ENCODE measurements around the gene ZNF417. TPM values are rescaled to one million over a fixed set of nuclear protein-coding genes. Genes with fewer than 3 reads are reported as not detected.

ZNF417 gene
- total RNA-seq, 1 experiment from 2014 or later: 22.2 TPM

DNA sequence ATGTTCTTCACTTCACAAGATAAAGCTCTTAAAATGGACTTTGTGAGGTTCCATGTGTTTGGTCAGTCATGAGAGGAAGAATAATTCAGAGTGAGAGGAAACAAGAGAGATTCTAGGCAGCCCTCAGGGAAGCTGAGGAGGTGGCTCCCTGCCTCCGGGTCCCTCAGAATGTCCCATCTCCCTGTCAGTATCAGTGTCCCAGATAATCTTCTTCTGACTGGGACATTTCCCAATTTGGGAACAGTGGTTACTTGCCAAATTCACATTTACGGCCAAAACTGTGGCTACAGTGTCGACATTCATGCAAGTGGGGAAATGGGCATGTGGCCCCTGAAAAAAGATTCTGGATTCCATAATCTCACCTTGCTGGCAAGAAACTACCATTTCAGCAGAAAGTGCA lies 9.0 kb downstream of the ZNF417 start:
- no peaks in the 10 kb centered on the region for H4K20me1 ChIP-seq (ENCODE audit: control insufficient read depth, insufficient read depth, insufficient read length)
- TF ChIP-seq, protein P1, sequence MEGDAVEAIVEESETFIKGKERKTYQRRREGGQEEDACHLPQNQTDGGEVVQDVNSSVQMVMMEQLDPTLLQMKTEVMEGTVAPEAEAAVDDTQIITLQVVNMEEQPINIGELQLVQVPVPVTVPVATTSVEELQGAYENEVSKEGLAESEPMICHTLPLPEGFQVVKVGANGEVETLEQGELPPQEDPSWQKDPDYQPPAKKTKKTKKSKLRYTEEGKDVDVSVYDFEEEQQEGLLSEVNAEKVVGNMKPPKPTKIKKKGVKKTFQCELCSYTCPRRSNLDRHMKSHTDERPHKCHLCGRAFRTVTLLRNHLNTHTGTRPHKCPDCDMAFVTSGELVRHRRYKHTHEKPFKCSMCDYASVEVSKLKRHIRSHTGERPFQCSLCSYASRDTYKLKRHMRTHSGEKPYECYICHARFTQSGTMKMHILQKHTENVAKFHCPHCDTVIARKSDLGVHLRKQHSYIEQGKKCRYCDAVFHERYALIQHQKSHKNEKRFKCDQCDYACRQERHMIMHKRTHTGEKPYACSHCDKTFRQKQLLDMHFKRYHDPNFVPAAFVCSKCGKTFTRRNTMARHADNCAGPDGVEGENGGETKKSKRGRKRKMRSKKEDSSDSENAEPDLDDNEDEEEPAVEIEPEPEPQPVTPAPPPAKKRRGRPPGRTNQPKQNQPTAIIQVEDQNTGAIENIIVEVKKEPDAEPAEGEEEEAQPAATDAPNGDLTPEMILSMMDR (conservative IDR thresholded peaks at IDR 0.05): no peak
- H3K9me3 ChIP-seq (ENCODE audit: control insufficient read depth, low read depth, low read length): no peaks in the 10 kb centered on the region
- no peak overlapping the region for H2AFZ ChIP-seq (ENCODE audit: low read length)
- no CpG with 5 or more reads among the region's 3 CpGs for WGBS (ENCODE audit: extremely low coverage, insufficient read length, low lambda C conversion rate)
- no peak overlapping the region for H2BK20ac ChIP-seq (ENCODE audit: low read depth, low read length, poor library complexity, severe bottlenecking)
- no peaks in the 10 kb centered on the region; the same call in 1 of the 2 replicates for H3K27me3 Mint-ChIP-seq (ENCODE audit: low read depth)
- peaks cover 0 to 3% of the 10 kb centered on the region in 2 experiments; a peak in 2 of 4 replicates for H3K4me1 Mint-ChIP-seq
- H3K36me3 Mint-ChIP-seq (ENCODE audit: insufficient read depth in 1 of 3, low read depth in 3 of 3): peaks cover 30 to 54% (median 37%) of the 10 kb centered on the region in 3 experiments; a peak in 6 of 7 replicates
- no peak overlapping the region for H2BK15ac ChIP-seq (ENCODE audit: low read depth, low read length)
- no peak overlapping the region for H3K9ac ChIP-seq (ENCODE audit: extremely low read depth, insufficient read length, low read length)
- H3K23me2 ChIP-seq (ENCODE audit: insufficient read length, low read depth, low read length, poor library complexity, severe bottlenecking): no peaks in the 10 kb centered on the region
- H3K9me3 Mint-ChIP-seq: no peaks in the 10 kb centered on the region
- no peak overlapping the region for H3K4ac ChIP-seq (ENCODE audit: low read depth, low read length)
- H2BK5ac ChIP-seq (ENCODE audit: insufficient read length, low read length): no peak overlapping the region
- H4K91ac ChIP-seq (ENCODE audit: insufficient read length, low read depth, low read length): no peak overlapping the region
- no peaks in the 10 kb centered on the region for H3K79me2 ChIP-seq (ENCODE audit: insufficient read depth, low read length)
- no peak overlapping the region for H2BK120ac ChIP-seq (ENCODE audit: low read depth, low read length, poor library complexity, severe bottlenecking)
- no peak overlapping the region for H3T11ph ChIP-seq (ENCODE audit: low read length)
- no peaks in the 10 kb centered on the region for H3K4me1 ChIP-seq (ENCODE audit: insufficient read depth, low read length)
- no peak overlapping the region for H3K18ac ChIP-seq (ENCODE audit: insufficient read length, low read depth, low read length)
- no peaks in the 10 kb centered on the region for H3K79me1 ChIP-seq (ENCODE audit: insufficient read depth, low read depth, low read length, poor library complexity, severe bottlenecking)
- no peak overlapping the region for H3K4me3 Mint-ChIP-seq
- no peak overlapping the region for H2BK12ac ChIP-seq (ENCODE audit: insufficient read length, low read depth, low read length)
- no peak overlapping the region for H2AK5ac ChIP-seq (ENCODE audit: insufficient read length, low read length)
- H3K27ac Mint-ChIP-seq: no peak overlapping the region
- H4K5ac ChIP-seq (ENCODE audit: insufficient read length, low read depth, low read length): no peak overlapping the region
- no peak overlapping the region for H3K14ac ChIP-seq (ENCODE audit: insufficient read depth, low read length)
- no peak overlapping the region for H3K56ac ChIP-seq (ENCODE audit: insufficient read length, low read depth, low read length)
- H3K4me2 ChIP-seq (ENCODE audit: insufficient read depth, insufficient read length, low read length): no peak overlapping the region
- DNase-seq: no peak
- H4K8ac ChIP-seq (replicated peaks; ENCODE audit: insufficient read length, low read depth, low read length): no peak overlapping the region
- H3K23ac ChIP-seq (ENCODE audit: insufficient read length, low read depth, low read length): no peak overlapping the region
- H3K27me3 ChIP-seq (ENCODE audit: insufficient read depth, low read length): no peaks in the 10 kb centered on the region
- H3K27ac ChIP-seq (ENCODE audit: insufficient read length, low read depth, low read length): no peak overlapping the region

Measured in H9 (cell line).